Measurements from ENCODE around the gene RCBTB1.

- no peak for TF ChIP-seq TAF1 (IDR thresholded peaks at IDR 0.05; ENCODE audit: borderline replicate concordance, insufficient read depth, low read length)
- no peak for TF ChIP-seq POLR2AphosphoS5 (IDR thresholded peaks at IDR 0.05; ENCODE audit: low read depth, low read length)
- TF ChIP-seq SIN3A (IDR thresholded peaks at IDR 0.05; ENCODE audit: borderline replicate concordance, insufficient read depth, low read length), result no peak
- no peak for TF ChIP-seq REST (IDR thresholded peaks at IDR 0.05; ENCODE audit: insufficient read depth in 1 of 2, low read depth in 2 of 2, low read length in 2 of 2)
Measured at GRCh38 chr13:49608651-49609331, 23.4 kb upstream of the RCBTB1 start.
